HFFc6 (cell line): Measurements from ENCODE around the gene OR11L1. TPM values are rescaled to one million over a fixed set of nuclear protein-coding genes. Genes with fewer than 3 reads are reported as not detected.

Experiments used
- DNase-seq: peaks from one replicate; pipeline ENCODE4 v3.0.0-alpha.2; 2018
- H3K27ac Mint-ChIP-seq: 2 replicates; pipeline ENCODE4 v1.8.0; 2020; ENCODE audit warnings: mild to moderate bottlenecking, mixed read lengths
- H3K27me3 Mint-ChIP-seq: 2 replicates; pipeline ENCODE4 v1.8.0; 2021; ENCODE audit warnings: mild to moderate bottlenecking, moderate library complexity, mixed read lengths; ENCODE audit not compliant: insufficient read depth
- H3K36me3 Mint-ChIP-seq: 2 replicates; pipeline ENCODE4 v1.8.0; 2021; ENCODE audit warnings: low read depth, mixed read lengths
- H3K4me1 Mint-ChIP-seq: 2 replicates; pipeline ENCODE4 v1.8.0; 2020; ENCODE audit warnings: low read depth, mixed read lengths
- H3K4me3 Mint-ChIP-seq: 2 replicates; pipeline ENCODE4 v1.8.0; 2020; ENCODE audit warnings: mild to moderate bottlenecking, moderate library complexity, mixed read lengths
- H3K9me3 Mint-ChIP-seq: 2 replicates; pipeline ENCODE4 v1.8.0; 2020; ENCODE audit warnings: mild to moderate bottlenecking, mixed read lengths
- total RNA-seq, 6 experiments: library from RNA; stranded (reverse); fragmentation: NEBNext Ultra II Directional; extraction: Animal tissue kit (Norgen Biotek cat#: 25700); gene quantifications; 2 replicates in 1 of 6; 3 replicates in 5 of 6; pipeline ENCODE4 v1.2.3, GENCODE V29; 2021
- TF ChIP-seq, protein P1 (sequence below): fragments of 200-600 bp; sonication (generic); IDR thresholded peaks from 2 replicates; pipeline ENCODE4 v1.5.0; 2021; ENCODE audit warnings: antibody characterized with exemption, mild to moderate bottlenecking

Gene OR11L1
- total RNA-seq, 6 experiments from 2014 or later: not detected

DNA sequence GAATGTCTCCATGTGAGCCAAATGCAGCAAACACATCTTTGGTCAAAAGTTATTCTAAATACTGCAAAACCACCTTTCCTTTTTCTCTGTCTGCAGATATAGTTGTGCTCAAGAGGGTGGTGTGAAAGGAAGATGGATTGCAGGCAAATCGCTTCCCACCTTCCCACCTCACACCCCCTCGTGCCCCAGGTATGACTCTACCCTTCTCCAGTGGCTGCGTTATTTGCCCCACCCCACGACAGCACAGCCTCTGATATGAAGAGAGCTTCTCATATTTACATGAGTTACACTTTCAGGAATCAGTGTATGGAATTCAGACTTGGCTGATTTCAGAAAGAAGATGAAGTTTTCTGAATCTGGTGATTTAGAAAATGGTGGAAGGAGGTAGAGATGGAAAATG, 21.1 kb upstream of the OR11L1 start:
- Mint-ChIP-seq H3K9me3 (peaks cover 19% of the 10 kb centered on the region), H3K4me3 (no peak overlapping the region), H3K27me3 (no peaks in the 10 kb centered on the region; the same call in 1 of the 2 replicates), H3K36me3 (peaks cover 10% of the 10 kb centered on the region), H3K4me1 (peaks cover 12% of the 10 kb centered on the region; the same call in 1 of the 2 replicates), H3K27ac (no peak overlapping the region)
- TF ChIP-seq, protein P1, sequence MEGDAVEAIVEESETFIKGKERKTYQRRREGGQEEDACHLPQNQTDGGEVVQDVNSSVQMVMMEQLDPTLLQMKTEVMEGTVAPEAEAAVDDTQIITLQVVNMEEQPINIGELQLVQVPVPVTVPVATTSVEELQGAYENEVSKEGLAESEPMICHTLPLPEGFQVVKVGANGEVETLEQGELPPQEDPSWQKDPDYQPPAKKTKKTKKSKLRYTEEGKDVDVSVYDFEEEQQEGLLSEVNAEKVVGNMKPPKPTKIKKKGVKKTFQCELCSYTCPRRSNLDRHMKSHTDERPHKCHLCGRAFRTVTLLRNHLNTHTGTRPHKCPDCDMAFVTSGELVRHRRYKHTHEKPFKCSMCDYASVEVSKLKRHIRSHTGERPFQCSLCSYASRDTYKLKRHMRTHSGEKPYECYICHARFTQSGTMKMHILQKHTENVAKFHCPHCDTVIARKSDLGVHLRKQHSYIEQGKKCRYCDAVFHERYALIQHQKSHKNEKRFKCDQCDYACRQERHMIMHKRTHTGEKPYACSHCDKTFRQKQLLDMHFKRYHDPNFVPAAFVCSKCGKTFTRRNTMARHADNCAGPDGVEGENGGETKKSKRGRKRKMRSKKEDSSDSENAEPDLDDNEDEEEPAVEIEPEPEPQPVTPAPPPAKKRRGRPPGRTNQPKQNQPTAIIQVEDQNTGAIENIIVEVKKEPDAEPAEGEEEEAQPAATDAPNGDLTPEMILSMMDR: no peak
- DNase-seq: no peak

DNA sequence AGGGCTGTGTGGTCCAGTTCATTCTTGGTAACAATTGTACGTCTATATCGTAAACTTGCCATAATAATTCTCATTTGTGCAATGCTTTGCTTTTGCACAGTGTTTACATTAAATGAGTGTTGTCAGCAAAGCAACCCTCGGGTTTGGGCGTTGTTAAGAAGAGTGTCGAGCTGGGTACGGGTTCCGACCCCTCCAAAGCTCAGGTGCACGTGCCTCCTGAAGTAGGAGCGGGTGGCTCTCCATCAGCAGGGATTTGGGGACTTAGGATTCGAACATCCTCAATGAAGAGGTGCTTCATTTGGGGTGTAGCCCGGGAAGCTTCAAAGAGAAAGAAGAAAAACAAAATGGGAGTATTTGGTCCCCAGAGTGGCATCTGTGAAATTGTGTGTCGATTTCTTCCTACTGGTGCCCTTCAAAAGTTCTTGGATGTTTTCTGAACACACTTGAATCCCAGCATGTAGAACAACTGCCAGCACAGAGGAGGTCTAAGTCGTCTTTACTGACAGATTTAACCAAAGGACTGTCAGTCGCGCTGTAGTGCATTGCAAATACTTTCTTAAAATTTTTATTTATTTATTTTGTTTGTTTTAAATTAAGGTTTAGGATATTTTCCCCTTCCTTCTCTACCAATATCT, 16.4 kb upstream of the OR11L1 start:
- TF ChIP-seq, protein P1: no peak
- peaks cover 7% of the 10 kb centered on the region; the same call in 1 of the 2 replicates for H3K36me3 Mint-ChIP-seq
- no peak overlapping the region for H3K27ac Mint-ChIP-seq
- H3K4me3 Mint-ChIP-seq: no peak overlapping the region
- no peak for DNase-seq
- peaks cover 11% of the 10 kb centered on the region; the same call in 1 of the 2 replicates for H3K4me1 Mint-ChIP-seq
- H3K27me3 Mint-ChIP-seq: no peaks in the 10 kb centered on the region; the same call in none of the 2 replicates
- H3K9me3 Mint-ChIP-seq: peaks cover 33% of the 10 kb centered on the region

DNA sequence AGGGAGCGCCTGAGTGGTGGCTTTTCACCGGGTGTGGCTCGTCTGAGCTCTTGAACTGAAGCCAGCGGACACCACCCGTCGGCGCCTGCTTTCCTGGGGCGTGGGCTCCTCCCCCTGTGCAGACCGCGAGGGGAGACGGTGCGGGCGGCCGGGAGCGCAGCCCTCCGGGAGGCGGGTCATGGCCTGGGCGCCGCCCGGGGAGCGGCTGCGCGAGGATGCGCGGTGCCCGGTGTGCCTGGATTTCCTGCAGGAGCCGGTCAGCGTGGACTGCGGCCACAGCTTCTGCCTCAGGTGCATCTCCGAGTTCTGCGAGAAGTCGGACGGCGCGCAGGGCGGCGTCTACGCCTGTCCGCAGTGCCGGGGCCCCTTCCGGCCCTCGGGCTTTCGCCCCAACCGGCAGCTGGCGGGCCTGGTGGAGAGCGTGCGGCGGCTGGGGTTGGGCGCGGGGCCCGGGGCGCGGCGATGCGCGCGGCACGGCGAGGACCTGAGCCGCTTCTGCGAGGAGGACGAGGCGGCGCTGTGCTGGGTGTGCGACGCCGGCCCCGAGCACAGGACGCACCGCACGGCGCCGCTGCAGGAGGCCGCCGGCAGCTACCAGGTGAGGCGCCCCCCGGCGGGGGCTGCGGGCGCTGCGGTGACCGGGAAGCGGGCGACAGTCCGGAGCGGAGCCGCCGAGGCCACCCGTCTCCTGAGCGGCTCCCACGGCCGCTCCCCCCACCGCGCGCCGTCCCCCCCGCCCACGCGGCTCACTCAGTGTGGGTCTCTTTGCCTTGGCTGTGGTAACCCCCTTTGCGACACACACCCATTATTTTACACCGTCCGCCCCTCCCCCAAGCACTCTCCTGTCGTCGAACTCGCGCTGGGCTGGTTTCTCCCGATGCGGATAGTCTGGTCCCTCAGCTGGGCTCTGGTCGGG, 15.6 kb upstream of the OR11L1 start, which contains the start of gene TRIM58:
Gene TRIM58, plus strand, starts transcription at position 119 of the 916 bp plus-strand sequence. Its CDS starts 60 bp downstream, at position 179.
- H3K4me3 Mint-ChIP-seq: no peak within 1 kb of the TSS
- TF ChIP-seq, protein P1: no peak
- no peak for DNase-seq
- H3K4me1 Mint-ChIP-seq: peaks cover 6% of the 10 kb centered on the region; the same call in 1 of the 2 replicates
- no peaks in the 10 kb centered on the region; the same call in none of the 2 replicates for H3K27me3 Mint-ChIP-seq
- H3K9me3 Mint-ChIP-seq: peaks cover 37% of the 10 kb centered on the region
- H3K36me3 Mint-ChIP-seq: peaks cover 7% of the 10 kb centered on the region; the same call in 1 of the 2 replicates
- no peak within 1 kb of the TSS for H3K27ac Mint-ChIP-seq

DNA sequence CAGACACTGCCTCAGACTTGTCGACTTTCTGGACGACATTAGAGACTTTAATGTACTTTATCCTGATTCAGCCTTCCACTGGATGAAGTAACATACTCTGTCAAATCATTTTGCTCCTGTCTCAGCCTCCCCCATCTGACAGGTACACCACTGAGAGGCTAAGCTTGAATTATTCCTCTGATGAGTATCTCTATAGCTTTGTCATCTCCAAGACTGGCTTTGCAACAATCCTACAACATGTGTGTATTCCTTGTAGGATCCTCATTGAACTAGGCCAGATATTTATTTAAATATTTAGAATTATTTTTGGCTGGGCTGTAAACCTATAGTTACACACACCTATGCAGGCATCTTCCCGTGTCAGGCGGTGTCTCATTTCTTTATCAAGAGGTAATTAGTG, 14.2 kb upstream of the OR11L1 start:
- TF ChIP-seq, protein P1: no peak
- H3K4me3 Mint-ChIP-seq: no peak overlapping the region
- peaks cover 37% of the 10 kb centered on the region for H3K9me3 Mint-ChIP-seq
- peaks cover 7% of the 10 kb centered on the region; the same call in 1 of the 2 replicates for H3K36me3 Mint-ChIP-seq
- no peak overlapping the region for H3K27ac Mint-ChIP-seq
- no peak for DNase-seq
- H3K27me3 Mint-ChIP-seq: no peaks in the 10 kb centered on the region; the same call in none of the 2 replicates
- peaks cover 6% of the 10 kb centered on the region; the same call in 1 of the 2 replicates for H3K4me1 Mint-ChIP-seq

DNA sequence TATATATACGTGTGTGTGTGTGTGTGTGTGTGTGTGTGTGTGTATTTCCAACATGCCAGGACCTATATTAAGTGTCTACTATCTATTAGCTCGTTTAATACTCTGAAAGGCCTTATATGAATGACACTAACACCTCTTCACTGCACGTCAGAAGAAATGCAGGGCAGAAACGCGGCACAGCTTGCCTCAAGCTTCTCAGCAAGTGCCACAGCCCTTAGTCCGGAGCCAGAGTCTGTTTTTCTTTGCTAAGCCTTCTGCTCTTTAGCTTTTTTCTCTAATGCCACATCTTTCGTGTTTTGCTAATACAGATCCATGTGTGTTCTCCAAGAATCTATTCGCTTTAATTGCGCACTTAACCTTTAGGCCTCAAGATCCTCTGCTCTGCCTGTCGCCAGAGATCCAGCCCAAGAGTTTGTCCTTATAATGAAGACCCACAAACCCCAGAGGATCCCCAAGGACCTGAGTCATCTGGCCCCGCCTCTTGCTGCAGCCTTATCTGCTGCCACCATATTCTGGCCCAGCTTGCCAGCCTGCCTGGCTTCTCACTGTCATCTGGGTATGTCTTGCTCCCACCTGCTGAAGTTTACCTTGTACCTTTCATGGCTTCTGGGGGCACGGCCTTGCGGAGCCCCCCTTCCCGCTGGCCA, 13.3 kb upstream of the OR11L1 start:
- H3K27me3 Mint-ChIP-seq: no peaks in the 10 kb centered on the region; the same call in none of the 2 replicates
- no peak overlapping the region for H3K4me3 Mint-ChIP-seq
- peaks cover 6% of the 10 kb centered on the region; the same call in 1 of the 2 replicates for H3K4me1 Mint-ChIP-seq
- DNase-seq: no peak
- H3K27ac Mint-ChIP-seq: no peak overlapping the region
- H3K9me3 Mint-ChIP-seq: peaks cover 37% of the 10 kb centered on the region
- H3K36me3 Mint-ChIP-seq: peaks cover 7% of the 10 kb centered on the region; the same call in 1 of the 2 replicates
- TF ChIP-seq, protein P1: no peak
